Mesothelial cell of epicardium (in vitro differentiated cells): ENCODE data around the gene COL27A1. TPM values are rescaled to one million over a fixed set of nuclear protein-coding genes. Genes with fewer than 3 reads are reported as not detected.

ENCODE experiments used
- DNase-seq, 2 experiments: peaks; one replicate each; pipeline ENCODE4 v3.0.0; 2021; ENCODE audit warnings: low spot score in 2 of 2; ENCODE audit not compliant: unreplicated experiment in 2 of 2
- H3K27ac Mint-ChIP-seq: 2 replicates; pipeline ENCODE4 v1.8.0; 2021; ENCODE audit warnings: mixed read lengths
- H3K27me3 Mint-ChIP-seq: 2 replicates; pipeline ENCODE4 v1.8.0; 2021; ENCODE audit warnings: low read depth, mixed read lengths
- H3K36me3 Mint-ChIP-seq: 2 replicates; pipeline ENCODE4 v1.8.0; 2021; ENCODE audit warnings: mixed read lengths
- H3K4me1 Mint-ChIP-seq: 2 replicates; pipeline ENCODE4 v1.8.0; 2021; ENCODE audit warnings: mixed read lengths
- H3K4me3 Mint-ChIP-seq: 2 replicates; pipeline ENCODE4 v1.8.0; 2021; ENCODE audit warnings: mild to moderate bottlenecking, moderate library complexity, mixed read lengths
- H3K9me3 Mint-ChIP-seq: 2 replicates; pipeline ENCODE4 v1.8.0; 2021; ENCODE audit warnings: mixed read lengths
- CTCF ChIP-seq: fragments of 200-600 bp; sonication (generic); IDR thresholded peaks from one replicate; pipeline ENCODE4 v1.5.0; 2021; ENCODE audit warnings: antibody characterized with exemption; ENCODE audit not compliant: unreplicated experiment
- total RNA-seq: library from RNA; stranded (reverse); gene quantifications from 3 replicates; pipeline ENCODE4 v1.2.1, GENCODE V29; 2021

Gene COL27A1
- total RNA-seq, 1 donor from 2014 or later = 138 TPM

GRCh38 chr9:114112325-114112724 is 43.0 kb upstream of the COL27A1 start:
- H3K9me3 Mint-ChIP-seq = no peaks in the 10 kb centered on the region
- DNase-seq = no peak
- peaks cover 10% of the 10 kb centered on the region for H3K27me3 Mint-ChIP-seq
- no peak overlapping the region for H3K4me3 Mint-ChIP-seq
- peaks cover 9% of the 10 kb centered on the region for H3K4me1 Mint-ChIP-seq
- H3K36me3 Mint-ChIP-seq = no peaks in the 10 kb centered on the region
- no peak for TF ChIP-seq CTCF
- H3K27ac Mint-ChIP-seq = no peak overlapping the region

- peak in 1 of 2 experiments; percentile 54 for DNase-seq
- no peak for TF ChIP-seq CTCF
- Mint-ChIP-seq H3K9me3 (no peaks in the 10 kb centered on the region), H3K27me3 (peaks cover 10% of the 10 kb centered on the region), H3K4me3 (no peak overlapping the region), H3K36me3 (no peaks in the 10 kb centered on the region), H3K4me1 (peaks cover 9% of the 10 kb centered on the region), H3K27ac (no peak overlapping the region)
Measured at GRCh38 chr9:114112778-114113584, 42.4 kb upstream of the COL27A1 start.

DNA sequence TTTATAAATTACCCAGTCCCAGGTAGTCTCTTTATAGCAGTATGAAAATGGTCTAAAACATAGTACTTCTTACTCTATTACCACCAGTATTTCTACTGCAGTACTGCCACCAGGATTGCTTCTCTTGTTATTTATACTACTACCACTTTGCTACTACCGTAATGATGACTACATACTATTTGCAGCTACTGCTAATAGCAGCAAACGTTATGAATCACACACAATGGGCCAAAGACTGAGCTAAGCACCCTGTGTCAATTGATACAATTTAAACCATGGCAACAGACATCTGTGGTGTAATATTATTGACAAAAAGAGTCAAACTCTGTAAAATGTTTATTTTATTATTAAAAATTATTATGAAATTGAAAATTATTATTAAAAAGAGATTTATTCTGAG is 41.0 kb upstream of the COL27A1 start:
- Mint-ChIP-seq H3K27me3 (peaks cover 10% of the 10 kb centered on the region), H3K9me3 (no peaks in the 10 kb centered on the region), H3K27ac (no peak overlapping the region), H3K36me3 (no peaks in the 10 kb centered on the region), H3K4me1 (peaks cover 12% of the 10 kb centered on the region), H3K4me3 (no peak overlapping the region)
- DNase-seq = no peak
- no peak for TF ChIP-seq CTCF

GRCh38 chr9:114115654-114116125 is 39.6 kb upstream of the COL27A1 start:
- Mint-ChIP-seq H3K9me3 (no peaks in the 10 kb centered on the region), H3K27me3 (peaks cover 10% of the 10 kb centered on the region), H3K27ac (no peak overlapping the region), H3K36me3 (no peaks in the 10 kb centered on the region), H3K4me3 (no peak overlapping the region), H3K4me1 (peaks cover 12% of the 10 kb centered on the region)
- no peak for DNase-seq
- no peak for TF ChIP-seq CTCF

DNA sequence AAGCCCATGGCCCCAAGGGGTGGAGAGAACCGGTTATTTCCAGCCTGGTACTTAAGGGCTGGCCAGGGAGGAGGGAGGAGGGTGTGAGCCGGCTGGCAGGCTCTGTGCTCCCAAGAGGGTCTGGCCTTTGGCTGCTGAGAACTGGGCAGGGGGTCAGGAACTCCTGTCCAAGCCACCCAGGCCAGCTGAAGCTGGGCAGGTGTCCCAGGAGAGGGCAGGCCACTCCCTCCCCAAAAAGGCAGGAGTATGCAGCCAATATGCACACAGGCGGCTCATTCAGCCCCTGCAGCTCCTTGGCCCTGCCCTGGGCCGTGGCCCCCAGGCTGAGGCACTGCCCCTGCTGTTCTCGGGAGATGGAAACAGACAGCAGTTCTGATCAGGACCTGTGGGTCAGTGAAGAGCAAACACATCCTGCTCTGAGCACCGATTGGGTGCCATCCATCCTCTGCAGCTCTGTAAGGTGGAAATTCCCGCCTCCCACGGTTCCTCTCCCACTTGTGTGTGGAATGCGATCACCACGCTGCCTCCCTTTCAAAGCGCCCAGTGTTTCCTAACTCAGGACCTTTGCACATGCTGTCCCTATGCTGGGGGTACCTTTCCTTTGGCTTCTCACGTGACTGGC is 39.1 kb upstream of the COL27A1 start:
- no peak overlapping the region for H3K4me3 Mint-ChIP-seq
- no peak overlapping the region for H3K27ac Mint-ChIP-seq
- no peaks in the 10 kb centered on the region for H3K9me3 Mint-ChIP-seq
- H3K36me3 Mint-ChIP-seq = no peaks in the 10 kb centered on the region
- TF ChIP-seq CTCF = no peak
- peaks cover 13% of the 10 kb centered on the region for H3K4me1 Mint-ChIP-seq
- DNase-seq = no peak
- peaks cover 10% of the 10 kb centered on the region for H3K27me3 Mint-ChIP-seq
